VCaP (cell line): ENCODE measurements around the gene DOCK7.

ENCODE experiments used
- H3K27ac ChIP-seq: fragments of 450-650 bp; 2 replicates; pipeline ENCODE4 v1.5.1; 2017
- CTCF ChIP-seq: fragments of 450-650 bp; conservative IDR thresholded peaks from 2 replicates; pipeline ENCODE4 v1.5.1; 2017; ENCODE audit warnings: mild to moderate bottlenecking, moderate library complexity

The DOCK7 gene

GRCh38 chr1:62462370-62462769 lies 225.8 kb downstream of the DOCK7 start:
- no peak overlapping the region for H3K27ac ChIP-seq
- no peak for TF ChIP-seq CTCF

GRCh38 chr1:62457955-62458354 lies 230.2 kb downstream of the DOCK7 start:
- TF ChIP-seq CTCF = no peak

GRCh38 chr1:62452951-62453350 lies 235.2 kb downstream of the DOCK7 start:
- TF ChIP-seq CTCF = no peak
- no peak overlapping the region for H3K27ac ChIP-seq

More at GRCh38 chr1:62457955-62458354, 230.2 kb downstream of the DOCK7 start:
- H3K27ac ChIP-seq = no peak overlapping the region

- TF ChIP-seq CTCF = no peak
- no peak overlapping the region for H3K27ac ChIP-seq
Observed at GRCh38 chr1:62450301-62450700, 237.9 kb downstream of the DOCK7 start.

GRCh38 chr1:62448221-62448933 lies 239.8 kb downstream of the DOCK7 start:
- H3K27ac ChIP-seq = no peak overlapping the region
- no peak for TF ChIP-seq CTCF

GRCh38 chr1:62444701-62445100 lies 243.5 kb downstream of the DOCK7 start:
- TF ChIP-seq CTCF = no peak
- H3K27ac ChIP-seq = no peak overlapping the region

- no peak overlapping the region; the same call in 1 of the 2 replicates for H3K27ac ChIP-seq
- no peak for TF ChIP-seq CTCF
Observed at GRCh38 chr1:62439652-62440371, 248.4 kb downstream of the DOCK7 start.
